Sciatic nerve (tissue), 2 donors: ENCODE measurements around the gene TEX19. TPM values are rescaled to one million over a fixed set of nuclear protein-coding genes. Genes with fewer than 3 reads are reported as not detected.

ENCODE experiments used
- ATAC-seq: fragments of 200-7000 bp; cut with Tn5 transposase; one replicate; pipeline ENCODE4 v1.9.1; 2020; ENCODE audit warnings: mild to moderate bottlenecking, moderate library complexity
- DNase-seq: peaks from one replicate; pipeline ENCODE4 v3.0.0-alpha.2; 2020; ENCODE audit warnings: low spot score
- intact Hi-C: fragments of 100-400 bp; cut with DNase I; formaldehyde crosslinking; loops from one replicate; pipeline ENCODE4 v1.14.2; 2022
- total RNA-seq: library from RNA; stranded (reverse); fragmentation: NEBNext Ultra II Directional; extraction: Animal tissue kit (Norgen Biotek cat#: 25700); gene quantifications from one replicate; pipeline ENCODE4 v1.2.1, GENCODE V29; 2021
- donor health status: DM: no; HTN: no; CAD: no.
- donor health status: DM: no; HTN: no; CAD: no.

Gene TEX19
- total RNA-seq, 1 donor from 2014 or later = not detected

DNA sequence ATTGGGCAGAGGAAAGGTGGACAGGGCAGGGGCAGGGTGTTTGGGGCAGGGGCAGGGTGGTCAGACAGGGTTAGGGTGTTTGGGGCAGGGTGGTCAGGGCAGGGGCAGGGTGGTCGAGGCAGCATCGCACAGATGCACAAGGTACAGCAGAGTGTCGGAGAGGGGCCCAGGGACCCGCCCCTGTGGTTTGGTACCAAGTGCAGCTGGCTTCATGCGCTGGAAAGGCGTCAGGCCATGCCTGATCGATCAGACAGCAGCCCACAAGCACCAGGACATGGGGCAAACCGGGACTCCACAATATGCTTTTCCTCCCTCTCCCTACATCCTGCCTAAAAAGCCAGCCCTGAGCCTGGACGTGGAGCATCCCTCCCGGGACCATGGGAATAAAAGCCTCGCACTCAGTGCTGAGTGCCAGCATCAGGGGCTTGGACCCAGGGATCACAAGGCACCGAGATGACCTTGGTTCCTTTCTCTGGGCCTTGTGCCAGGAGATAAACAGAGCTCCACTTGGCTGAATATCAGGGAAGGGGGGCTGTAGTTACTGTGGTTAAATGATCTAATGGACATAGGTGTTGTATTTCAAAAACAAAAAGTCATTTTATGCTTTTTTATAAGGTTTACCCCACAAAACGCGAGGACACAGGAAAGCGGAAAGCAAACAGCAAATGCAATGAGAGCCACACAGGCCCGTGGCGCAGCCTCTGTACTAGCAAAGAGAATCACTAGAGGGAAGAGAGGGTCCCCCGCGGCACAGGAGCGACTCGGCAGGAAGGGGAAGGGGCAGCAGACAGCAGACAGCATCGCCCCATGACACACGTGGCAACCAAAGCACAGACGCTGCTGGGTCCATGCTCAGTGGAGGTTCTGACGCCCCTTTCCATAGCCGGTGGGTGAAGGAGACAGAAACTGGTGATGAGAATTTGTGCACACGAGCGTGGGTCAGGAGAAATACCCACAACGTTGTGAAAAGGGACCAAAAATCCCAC lies 53.8 kb downstream of the TEX19 start:
- intact Hi-C loops = no loop called here

More for the DNA sequence above, 53.8 kb downstream of the TEX19 start:
- ATAC-seq (no peak), DNase-seq (no peak)

Other genes starting within 250 kb of the TEX19 start
- 50.6 TPM for gene CCDC57, start 146.4 kb upstream of the TEX19 start, total RNA-seq
- 53.1 TPM for gene SLC16A3, start 130.2 kb upstream of the TEX19 start, total RNA-seq
- 152 TPM for gene CSNK1D, start 85.5 kb upstream of the TEX19 start, total RNA-seq
- gene CD7, start 41.6 kb upstream of the TEX19 start, total RNA-seq = 2.5 TPM
- gene SECTM1, start 25.5 kb upstream of the TEX19 start, total RNA-seq = 22.2 TPM
- not detected for gene UTS2R, start 12.5 kb downstream of the TEX19 start, total RNA-seq
- 43.2 TPM for gene HEXD, start 59.1 kb downstream of the TEX19 start, total RNA-seq
- 23.5 TPM for gene OGFOD3, start 59.3 kb downstream of the TEX19 start, total RNA-seq
- gene CYBC1, start 91.5 kb downstream of the TEX19 start, total RNA-seq = 94.5 TPM
- gene NARF, start 99.5 kb downstream of the TEX19 start, total RNA-seq = 55.5 TPM
- gene FOXK2, start 160.5 kb downstream of the TEX19 start, total RNA-seq = 59.9 TPM